Left lung (tissue), 10 donors: ENCODE measurements around the gene APOH. TPM values are rescaled to one million over a fixed set of nuclear protein-coding genes. Genes with fewer than 3 reads are reported as not detected.
A peak's percentile ranks its signal among the peaks of the same experiment; 100 is the strongest.

Source experiments
- ATAC-seq: fragments of 200-7000 bp; cut with Tn5 transposase; one replicate; pipeline ENCODE4 v1.9.1; 2020; ENCODE audit warnings: moderate library complexity
- DNase-seq, 4 donors: peaks; one replicate each; pipeline ENCODE4 v3.0.0-alpha.2; 2013 to 2020
- H3K27ac ChIP-seq, 2 donors: fragments of 200-600 bp; sonication (generic) in 1 of 2; one replicate each; pipeline versions ENCODE4 v1.5.0 to v1.8.0; 2020 to 2021
- H3K27me3 ChIP-seq, 2 donors: fragments of 200-600 bp; sonication (generic) in 1 of 2; one replicate each; pipeline versions ENCODE4 v1.5.0 to v1.8.0; 2020 to 2021
- H3K36me3 ChIP-seq, 2 donors: fragments of 200-600 bp; sonication (generic) in 1 of 2; one replicate each; pipeline versions ENCODE4 v1.5.0 to v1.8.0; 2020 to 2021
- H3K4me1 ChIP-seq, 2 donors: fragments of 200-600 bp; one replicate each; pipeline ENCODE4 v1.8.0; 2021
- H3K4me3 ChIP-seq, 2 donors: fragments of 200-600 bp; sonication (generic) in 1 of 2; one replicate each; pipeline versions ENCODE4 v1.5.0 to v1.8.0; 2020 to 2021; ENCODE audit warnings: mild to moderate bottlenecking in 1 of 2
- H3K9me3 ChIP-seq, 2 donors: fragments of 200-600 bp; sonication (generic) in 1 of 2; one replicate each; pipeline versions ENCODE4 v1.5.0 to v1.8.0; 2020 to 2021
- CTCF ChIP-seq, 2 donors: fragments of 200-600 bp; sonication (generic) in 1 of 2; IDR thresholded peaks; one replicate each; pipeline versions ENCODE4 v1.5.0 to v1.8.0; 2021; ENCODE audit warnings: antibody characterized with exemption in 2 of 2
- intact Hi-C, 2 donors: fragments of 100-400 bp; cut with DNase I; formaldehyde crosslinking; loops; one replicate each; pipeline versions ENCODE4 v1.11.2 to v1.14.2; 2022
- polyA plus RNA-seq, 6 donors: library from polyadenylated mRNA; unstranded; fragments of 120-200 nt; gene quantifications; one replicate each; pipeline ENCODE4 v1.2.1, GENCODE V29; 2013; ENCODE audit not compliant: insufficient read length in 6 of 6
- total RNA-seq, 2 donors: library from RNA; stranded (reverse); fragmentation: NEBNext Ultra II Directional; extraction: Animal tissue kit (Norgen Biotek cat#: 25700); gene quantifications; one replicate each; pipeline ENCODE4 v1.2.1, GENCODE V29; 2021
- donor health status: DM: no; HTN: yes; CAD: no.
- donor health status: DM: no; HTN: no; CAD: no.

Gene APOH
- total and polyA plus RNA-seq, 8 donors, result 1.3 to 5.7 (median 2.9) TPM

- intact Hi-C loops, result no loop called here
- no peaks in the 10 kb centered on the region for H3K9me3 ChIP-seq
- H3K27me3 ChIP-seq, result no peaks in the 10 kb centered on the region
- no peak for TF ChIP-seq CTCF (IDR thresholded peaks at IDR 0.05)
- ATAC-seq, result no peak
- no peaks in the 10 kb centered on the region for H3K36me3 ChIP-seq
- no peak overlapping the region for H3K4me3 ChIP-seq
- DNase-seq, result no peak
- H3K4me1 ChIP-seq, result no peaks in the 10 kb centered on the region
- no peak overlapping the region for H3K27ac ChIP-seq
Measured at GRCh38 chr17:66198242-66198641, 31.0 kb downstream of the APOH start.

GRCh38 chr17:66192378-66192687 lies 36.9 kb downstream of the APOH start:
- DNase-seq (no peak), ATAC-seq (no peak)
- no peaks in the 10 kb centered on the region for H3K9me3 ChIP-seq
- peak overlapping the region; percentile 58 to 74 for H3K27ac ChIP-seq
- TF ChIP-seq CTCF (IDR thresholded peaks at IDR 0.05), result no peak
- H3K27me3 ChIP-seq, result peaks cover 0 to 13% of the 10 kb centered on the region in 2 donors
- H3K4me3 ChIP-seq, result peak overlapping the region; percentile 67 to 72
- intact Hi-C loops, result no loop called here
- peaks cover 5 to 22% of the 10 kb centered on the region in 2 donors for H3K4me1 ChIP-seq
- no peaks in the 10 kb centered on the region for H3K36me3 ChIP-seq

GRCh38 chr17:66191593-66192377 lies 37.4 kb downstream of the APOH start, which contains the start of gene CEP112:
Gene CEP112, minus strand, starts transcription at chr17:66192133.
- Histone ChIP-seq H3K36me3 (no peaks in the 10 kb centered on the region), H3K27ac (peak within 1 kb of the TSS; percentile 58 to 74), H3K4me1 (peaks cover 5 to 22% of the 10 kb centered on the region in 2 donors), H3K4me3 (peak within 1 kb of the TSS; percentile 67 to 72), H3K27me3 (peaks cover 0 to 13% of the 10 kb centered on the region in 2 donors), H3K9me3 (no peaks in the 10 kb centered on the region)
- TF ChIP-seq CTCF (IDR thresholded peaks at IDR 0.05), result no peak
- intact Hi-C loops, result no loop called here
- peak; percentile 82 to 93 (median 88) for DNase-seq
- peak; percentile 88 for ATAC-seq

GRCh38 chr17:66190738-66191592 lies 38.2 kb downstream of the APOH start:
- H3K27me3 ChIP-seq, result peaks cover 0 to 13% of the 10 kb centered on the region in 2 donors
- peak overlapping the region; percentile 58 to 74 for H3K27ac ChIP-seq
- DNase-seq, result peak in 2 of 4 donors; percentile 17
- no peak for TF ChIP-seq CTCF (IDR thresholded peaks at IDR 0.05)
- no peaks in the 10 kb centered on the region for H3K9me3 ChIP-seq
- intact Hi-C loops, result no loop called here
- H3K4me3 ChIP-seq, result peak overlapping the region; percentile 67 to 72
- peak; percentile 45 for ATAC-seq
- H3K36me3 ChIP-seq, result no peaks in the 10 kb centered on the region
- peaks cover 5 to 22% of the 10 kb centered on the region in 2 donors for H3K4me1 ChIP-seq

- ATAC-seq (no peak), DNase-seq (no peak)
- no peak overlapping the region for H3K4me3 ChIP-seq
- H3K36me3 ChIP-seq, result peaks cover 0 to 3% of the 10 kb centered on the region in 2 donors
- H3K4me1 ChIP-seq, result peaks cover 5 to 22% of the 10 kb centered on the region in 2 donors
- no peaks in the 10 kb centered on the region for H3K9me3 ChIP-seq
- peaks cover 0 to 13% of the 10 kb centered on the region in 2 donors for H3K27me3 ChIP-seq
- H3K27ac ChIP-seq, result no peak overlapping the region
- TF ChIP-seq CTCF (IDR thresholded peaks at IDR 0.05), result no peak
- intact Hi-C loops, result no loop called here
Measured at GRCh38 chr17:66187718-66188117, 41.5 kb downstream of the APOH start.
